Sigmoid colon (tissue), 7 donors: ENCODE data around the gene SRGAP2C. TPM values are rescaled to one million over a fixed set of nuclear protein-coding genes. Genes with fewer than 3 reads are reported as not detected.
"Not testable (repeated sequence)": the region's sequence is repeated elsewhere in the genome, so short reads cannot be mapped to it uniquely, and the experiment has no call there.

ENCODE experiments used
- DNase-seq: peaks from one replicate; pipeline ENCODE4 v3.0.0-alpha.2; 2019
- H3K27ac ChIP-seq, 4 donors: fragments of 200-600 bp; sonication (generic); one replicate each; pipeline ENCODE4 v1.5.1; 2016 to 2019; ENCODE audit warnings: mild to moderate bottlenecking in 1 of 4
- H3K27me3 ChIP-seq, 3 donors: fragments of 200-600 bp; sonication (generic); one replicate each; pipeline ENCODE4 v1.5.1; 2019; ENCODE audit warnings: mild to moderate bottlenecking in 1 of 3
- H3K36me3 ChIP-seq, 4 donors: fragments of 200-600 bp; sonication (generic); one replicate each; pipeline ENCODE4 v1.5.1; 2016 to 2019
- H3K4me1 ChIP-seq, 4 donors: fragments of 200-600 bp; sonication (generic); one replicate each; pipeline ENCODE4 v1.5.1; 2017 to 2019
- H3K4me3 ChIP-seq, 4 donors: fragments of 200-600 bp; sonication (generic); one replicate each; pipeline ENCODE4 v1.5.1; 2017 to 2019; ENCODE audit warnings: mild to moderate bottlenecking in 2 of 4, moderate library complexity in 1 of 4
- H3K9me3 ChIP-seq, 4 donors: fragments of 200-600 bp in 3 of 4; sonication (generic) in 3 of 4; one replicate each; pipeline versions ENCODE4 v1.5.1 to v1.6.1; 2013 to 2019
- POLR2A ChIP-seq, 2 donors: fragments of 450-650 bp; IDR thresholded peaks; one replicate each; pipeline ENCODE4 v1.6.1; 2016; ENCODE audit warnings: antibody characterized with exemption in 2 of 2, mild to moderate bottlenecking in 2 of 2, moderate library complexity in 2 of 2
- POLR2AphosphoS5 ChIP-seq, 4 donors: sonication (generic); formaldehyde crosslinking; IDR thresholded peaks; one replicate each; pipeline ENCODE4 v1.6.1; 2017; ENCODE audit warnings: antibody characterized with exemption in 4 of 4
- WGBS, 2 donors: extraction: QIAGEN DNeasy Blood & Tissue Kit; methylation state at CpG; one replicate each; pipeline ENCODE4 v1.1.7; 2013; 5-methylcytosine and 5-hydroxymethylcytosine counted together
- intact Hi-C: fragments of 100-400 bp; cut with DNase I; formaldehyde crosslinking; loops from one replicate; pipeline ENCODE4 v1.15.1; 2023
- polyA plus RNA-seq, 3 donors: library from polyadenylated mRNA; stranded (reverse); fragments of 200-250 nt; gene quantifications; one replicate each; pipeline ENCODE4 v1.2.3, GENCODE V29; 2013
- total RNA-seq, 4 donors: library from RNA; depleted of rRNA; stranded (reverse); fragments of >200 nt; gene quantifications; one replicate each; pipeline ENCODE4 v1.1.0, GENCODE V29; 2016
- donor health status: healthy with polysubstance abuse.
- donor health status: Bipolar disorder and iron deficiency.
- donor health status: healthy.

SRGAP2C gene
- total RNA-seq: 10 to 100 TPM; 20.9 to 26.0 (median 23.9) TPM
- 1 to 10 TPM in 2 of 3 donors, under 1 TPM in 1; 0.92 to 3.2 (median 1.2) TPM for polyA plus RNA-seq

DNA sequence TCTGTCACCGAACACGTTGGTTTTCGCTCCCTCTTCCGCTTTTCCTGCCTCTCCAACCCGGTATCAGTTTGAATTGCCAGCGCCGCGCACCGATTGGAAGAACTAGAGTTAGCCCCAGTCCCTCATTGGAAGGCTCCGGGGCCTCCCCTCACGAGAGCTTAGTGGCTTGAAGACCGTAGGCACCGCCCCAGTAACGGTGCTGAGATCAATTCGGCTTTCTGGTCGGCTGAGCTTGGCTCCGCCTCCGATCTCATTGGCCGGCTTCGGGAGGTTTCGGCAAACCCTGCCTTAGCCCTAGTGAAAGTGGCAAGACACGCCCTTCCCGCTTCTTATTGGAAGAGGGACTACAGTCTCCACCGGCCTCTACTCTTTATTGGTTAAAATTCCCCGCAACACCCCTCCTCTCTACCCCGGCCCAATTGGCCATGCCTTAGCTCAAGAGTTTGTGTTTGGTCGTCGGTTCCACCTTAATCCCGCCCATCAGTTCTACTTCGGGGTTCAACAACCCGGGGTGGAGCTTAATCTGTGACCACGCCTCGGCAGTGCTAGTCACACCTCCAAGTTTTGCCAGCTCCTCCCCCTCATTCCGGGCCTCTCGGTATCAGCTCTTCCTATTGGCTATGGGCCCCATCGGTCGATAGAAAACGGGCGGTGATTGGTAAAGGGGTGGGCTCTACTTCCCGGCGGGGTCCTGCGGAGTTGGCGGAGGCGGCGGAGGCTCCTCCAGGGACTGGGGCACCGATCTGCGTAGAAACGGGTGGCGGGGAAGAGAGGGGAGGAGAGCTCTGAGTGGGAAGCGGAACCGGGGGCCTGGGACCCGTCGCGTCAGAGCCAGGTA is at the start of gene SRGAP2C, which contains the start of gene FAM72B:
TSS of gene SRGAP2C (plus strand) at position 686 of the 838 bp plus-strand sequence. CDS start 2,472 bp downstream, outside the sequence.
TSS of gene FAM72B (minus strand) at position 51 of the 838 bp plus-strand sequence. CDS start 851 bp downstream, outside the sequence.
- 0% methylated on average over 37 of the region's 54 CpGs for WGBS, 2 donors
- H3K9me3 ChIP-seq, H3K27me3 ChIP-seq, H3K36me3 ChIP-seq, H3K4me1 ChIP-seq, intact Hi-C loops: not testable (repeated sequence)
- TF ChIP-seq POLR2A (IDR thresholded peaks at IDR 0.05) (peak; percentile 71 to 73), POLR2AphosphoS5 (IDR thresholded peaks at IDR 0.05) (peak; percentile 84 to 93 (median 84))
- Histone ChIP-seq H3K27ac (peak within 1 kb of the TSS; percentile 72 to 83 (median 81)), H3K4me3 (peak within 1 kb of the TSS; percentile 43 to 50 (median 46))
- DNase-seq: peak; percentile 99

DNA sequence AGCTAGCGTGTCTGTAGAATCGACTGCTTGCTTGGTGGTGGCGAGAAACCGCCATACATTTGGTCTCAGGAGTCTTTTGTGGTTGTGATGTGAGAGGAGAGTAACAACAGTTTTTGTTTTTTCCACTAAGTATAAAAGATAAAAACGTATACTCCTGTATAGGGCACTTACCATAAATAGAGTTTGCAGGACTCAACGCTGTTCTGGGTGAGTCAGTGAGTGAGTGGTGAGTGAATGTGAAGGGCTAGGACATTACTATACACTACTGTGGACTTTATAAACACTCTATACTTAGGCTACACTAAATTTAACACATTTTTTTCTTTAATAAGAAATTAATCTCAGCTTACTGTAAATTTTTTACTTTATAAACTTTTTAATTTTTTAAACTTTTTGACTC is 44.4 kb upstream of the SRGAP2C start:
- H3K36me3 ChIP-seq, H3K27me3 ChIP-seq, DNase-seq, H3K4me3 ChIP-seq, H3K27ac ChIP-seq, H3K9me3 ChIP-seq, intact Hi-C loops, H3K4me1 ChIP-seq: not testable (repeated sequence)
- no CpG with 5 or more reads among the region's 6 CpGs for WGBS, 2 donors

- H3K9me3 ChIP-seq, DNase-seq, H3K4me1 ChIP-seq, H3K27me3 ChIP-seq, H3K27ac ChIP-seq, H3K36me3 ChIP-seq, intact Hi-C loops, H3K4me3 ChIP-seq: not testable (repeated sequence)
- WGBS, 2 donors: 0% methylated on average over 2 of the region's 9 CpGs
Observed at GRCh38 chr1:121148489-121149190, 36.1 kb upstream of the SRGAP2C start.

- 60 to 79% methylated on average over 1 of the region's 1 CpG for WGBS, 2 donors
- DNase-seq, intact Hi-C loops, H3K36me3 ChIP-seq, H3K4me1 ChIP-seq, H3K4me3 ChIP-seq, H3K27me3 ChIP-seq, H3K9me3 ChIP-seq, H3K27ac ChIP-seq: not testable (repeated sequence)
Observed at GRCh38 chr1:121151294-121151693, 33.5 kb upstream of the SRGAP2C start.

DNA sequence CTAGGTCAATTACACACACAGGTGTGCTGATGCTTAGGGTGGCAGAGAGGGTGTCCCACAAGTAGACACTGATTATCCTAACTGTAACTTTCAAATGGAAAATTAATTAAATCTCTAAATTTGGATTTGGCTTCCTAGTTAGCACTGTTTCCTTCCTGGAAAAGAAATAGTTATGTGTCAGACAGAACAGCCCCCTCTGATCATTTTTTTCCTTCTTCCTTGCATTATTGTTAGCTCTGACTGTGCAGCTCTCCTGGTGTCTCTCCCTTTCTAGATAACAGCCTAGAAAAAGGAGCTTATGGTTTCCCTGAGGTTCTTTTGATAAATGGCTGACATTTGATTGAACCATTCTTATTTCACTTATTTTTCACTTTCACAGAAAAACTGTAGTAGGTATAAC is 32.0 kb upstream of the SRGAP2C start:
- H3K4me1 ChIP-seq, H3K27ac ChIP-seq, intact Hi-C loops, H3K9me3 ChIP-seq, DNase-seq, H3K4me3 ChIP-seq, H3K27me3 ChIP-seq, H3K36me3 ChIP-seq: not testable (repeated sequence)

- 86 to 94% methylated on average over 1 of the region's 2 CpGs for WGBS, 2 donors
- H3K27ac ChIP-seq, intact Hi-C loops, H3K27me3 ChIP-seq, H3K9me3 ChIP-seq, H3K36me3 ChIP-seq, H3K4me3 ChIP-seq, H3K4me1 ChIP-seq, DNase-seq: not testable (repeated sequence)
Observed at GRCh38 chr1:121154811-121155210, 30.0 kb upstream of the SRGAP2C start.

- not testable (repeated sequence) for DNase-seq
- WGBS, 2 donors: 91 to 92% methylated on average over 6 of the region's 6 CpGs
Observed at GRCh38 chr1:121155671-121156358, 29.0 kb upstream of the SRGAP2C start.

DNA sequence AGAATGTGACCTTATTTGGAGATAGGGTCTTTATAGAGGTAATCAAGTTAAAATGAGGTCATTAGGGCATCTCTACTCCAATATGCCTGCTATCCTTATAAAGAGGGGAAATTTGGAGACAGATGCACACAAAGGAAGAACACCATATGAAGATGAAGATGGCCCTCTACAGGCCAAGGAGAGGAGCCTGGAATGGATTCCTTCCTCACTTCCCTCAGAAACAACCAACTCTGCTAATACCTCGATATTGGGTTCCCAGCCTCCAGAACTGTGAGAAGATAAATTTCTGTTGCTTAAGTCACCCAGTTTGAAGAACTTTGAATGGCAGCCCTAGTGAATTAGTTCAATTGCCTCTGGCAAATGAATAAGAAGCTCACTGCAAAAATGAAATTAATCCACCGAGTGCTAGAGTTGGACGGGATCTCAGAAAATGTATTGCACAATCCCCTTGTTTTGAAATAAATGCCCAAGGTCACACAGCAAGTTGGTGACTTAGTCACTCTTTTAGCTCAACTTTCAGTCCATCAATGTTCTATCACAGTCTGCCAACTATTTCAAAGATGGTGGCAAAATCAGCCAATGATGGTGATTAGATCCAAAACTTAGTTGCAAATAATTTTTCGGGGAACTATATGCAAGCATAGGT is 27.7 kb upstream of the SRGAP2C start:
- DNase-seq, intact Hi-C loops, H3K4me1 ChIP-seq, H3K4me3 ChIP-seq, H3K36me3 ChIP-seq, H3K27ac ChIP-seq, H3K27me3 ChIP-seq, H3K9me3 ChIP-seq: not testable (repeated sequence)
- no CpG with 5 or more reads among the region's 4 CpGs for WGBS, 2 donors

More at GRCh38 chr1:121155671-121156358, 29.0 kb upstream of the SRGAP2C start:
- H3K4me3 ChIP-seq, H3K27ac ChIP-seq, H3K4me1 ChIP-seq, H3K36me3 ChIP-seq, intact Hi-C loops, H3K9me3 ChIP-seq, H3K27me3 ChIP-seq: not testable (repeated sequence)

DNA sequence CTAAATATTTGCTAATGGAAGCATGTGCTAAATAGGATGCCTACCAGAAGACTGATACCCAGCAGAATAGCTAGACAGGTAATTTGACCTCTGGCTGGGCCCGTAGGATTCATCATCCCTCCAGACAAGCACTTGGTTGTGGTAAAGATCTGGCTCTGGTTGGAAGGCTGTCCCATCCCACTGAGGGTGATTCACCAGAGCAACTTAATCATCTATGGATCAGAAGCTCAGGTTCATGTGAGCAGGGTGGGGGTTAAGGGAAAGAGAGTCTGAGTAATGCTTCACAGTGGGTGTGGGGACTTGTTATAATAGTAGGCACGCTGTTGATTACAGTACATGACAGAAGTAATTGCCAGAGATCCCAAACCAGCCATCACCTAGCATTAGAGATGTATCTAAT is 27.2 kb upstream of the SRGAP2C start:
- H3K27ac ChIP-seq, DNase-seq, H3K4me1 ChIP-seq, H3K9me3 ChIP-seq, H3K4me3 ChIP-seq, H3K36me3 ChIP-seq, H3K27me3 ChIP-seq, intact Hi-C loops: not testable (repeated sequence)
- WGBS, 2 donors: 87 to 93% methylated on average over 1 of the region's 2 CpGs

DNA sequence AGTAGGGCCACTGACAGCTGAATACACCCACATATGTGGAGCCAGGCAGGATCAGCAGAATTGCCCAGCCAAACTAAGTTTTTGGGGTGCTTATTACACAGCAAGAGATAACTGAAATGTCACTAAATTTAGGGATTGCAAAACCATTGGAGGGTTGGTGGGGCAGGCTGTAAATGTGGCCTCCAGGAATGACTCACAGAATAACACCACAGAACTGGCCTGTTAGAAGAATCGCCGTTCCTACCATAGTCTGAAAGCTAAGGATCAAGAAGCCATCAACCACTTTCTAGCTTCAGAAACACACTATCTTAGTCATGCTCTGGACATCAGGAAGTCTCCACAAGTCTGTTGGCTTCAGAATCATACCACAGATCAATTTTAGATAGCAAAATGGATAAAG is 24.7 kb upstream of the SRGAP2C start:
- WGBS, 2 donors: 79 to 88% methylated on average over 2 of the region's 2 CpGs
- H3K9me3 ChIP-seq, H3K27me3 ChIP-seq, DNase-seq, intact Hi-C loops, H3K4me1 ChIP-seq, H3K36me3 ChIP-seq, H3K27ac ChIP-seq, H3K4me3 ChIP-seq: not testable (repeated sequence)

DNA sequence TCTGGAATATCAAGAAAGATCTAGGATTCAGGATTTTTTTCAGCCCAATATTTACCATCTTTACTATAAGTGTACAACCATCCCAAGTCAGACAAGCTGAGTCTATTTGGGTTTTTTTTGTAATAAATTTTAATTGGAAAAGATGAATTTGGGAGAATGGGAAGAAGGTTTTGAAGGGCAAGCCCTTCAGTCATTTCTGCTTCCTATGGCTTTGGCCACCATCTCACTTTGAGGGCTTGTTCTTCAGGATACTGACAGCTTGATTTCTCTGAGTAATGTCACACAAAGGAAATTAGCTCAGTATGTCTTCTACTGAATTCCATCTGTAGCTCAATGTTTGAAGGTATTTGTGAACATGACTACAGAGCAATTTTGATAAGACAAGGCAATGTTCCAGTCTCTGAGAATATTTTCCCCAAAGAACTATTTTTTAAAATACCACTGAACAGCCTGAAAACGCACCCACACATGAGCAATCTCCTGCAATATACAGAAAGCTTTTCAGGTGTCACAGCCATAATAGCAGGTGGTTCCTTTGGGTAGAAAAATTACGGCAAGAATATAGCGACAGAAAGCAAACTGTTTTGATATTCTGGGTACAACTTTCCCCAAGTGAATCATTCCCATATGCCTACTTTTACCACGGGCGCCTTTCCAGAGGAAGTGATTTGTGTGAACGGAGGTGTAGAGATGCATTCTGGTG is 23.4 kb upstream of the SRGAP2C start:
- H3K4me3 ChIP-seq, H3K4me1 ChIP-seq, H3K27me3 ChIP-seq, DNase-seq, H3K27ac ChIP-seq, intact Hi-C loops, H3K9me3 ChIP-seq, H3K36me3 ChIP-seq: not testable (repeated sequence)
- 88 to 90% methylated on average over 3 of the region's 6 CpGs for WGBS, 2 donors
